Mesothelial cell of epicardium (in vitro differentiated cells): Measurements from ENCODE around the gene FAM174C. TPM values are rescaled to one million over a fixed set of nuclear protein-coding genes. Genes with fewer than 3 reads are reported as not detected.

Experiments used
- DNase-seq, 2 experiments: peaks; one replicate each; pipeline ENCODE4 v3.0.0; 2021; ENCODE audit warnings: low spot score in 2 of 2; ENCODE audit not compliant: unreplicated experiment in 2 of 2
- H3K27ac Mint-ChIP-seq: 2 replicates; pipeline ENCODE4 v1.8.0; 2021; ENCODE audit warnings: mixed read lengths
- H3K27me3 Mint-ChIP-seq: 2 replicates; pipeline ENCODE4 v1.8.0; 2021; ENCODE audit warnings: low read depth, mixed read lengths
- H3K36me3 Mint-ChIP-seq: 2 replicates; pipeline ENCODE4 v1.8.0; 2021; ENCODE audit warnings: mixed read lengths
- H3K4me1 Mint-ChIP-seq: 2 replicates; pipeline ENCODE4 v1.8.0; 2021; ENCODE audit warnings: mixed read lengths
- H3K4me3 Mint-ChIP-seq: 2 replicates; pipeline ENCODE4 v1.8.0; 2021; ENCODE audit warnings: mild to moderate bottlenecking, moderate library complexity, mixed read lengths
- H3K9me3 Mint-ChIP-seq: 2 replicates; pipeline ENCODE4 v1.8.0; 2021; ENCODE audit warnings: mixed read lengths
- CTCF ChIP-seq: fragments of 200-600 bp; sonication (generic); IDR thresholded peaks from one replicate; pipeline ENCODE4 v1.5.0; 2021; ENCODE audit warnings: antibody characterized with exemption; ENCODE audit not compliant: unreplicated experiment
- total RNA-seq: library from RNA; stranded (reverse); gene quantifications from 3 replicates; pipeline ENCODE4 v1.2.1, GENCODE V29; 2021

Gene FAM174C
- total RNA-seq, 1 donor from 2014 or later: 24.4 TPM

- H3K4me3 Mint-ChIP-seq: peak overlapping the region; percentile 69
- DNase-seq: no peak
- H3K27ac Mint-ChIP-seq: peak overlapping the region; percentile 64
- no peak for TF ChIP-seq CTCF
- peaks cover 13% of the 10 kb centered on the region for H3K4me1 Mint-ChIP-seq
- H3K27me3 Mint-ChIP-seq: peaks cover 14% of the 10 kb centered on the region
- peaks cover 2% of the 10 kb centered on the region for H3K36me3 Mint-ChIP-seq
- no peaks in the 10 kb centered on the region for H3K9me3 Mint-ChIP-seq
Observed at GRCh38 chr19:1284293-1284978, 9.1 kb downstream of the FAM174C start.

- Mint-ChIP-seq H3K36me3 (no peaks in the 10 kb centered on the region), H3K4me1 (peaks cover 7% of the 10 kb centered on the region), H3K9me3 (no peaks in the 10 kb centered on the region), H3K4me3 (peak overlapping the region; percentile 69), H3K27ac (peak overlapping the region; percentile 19), H3K27me3 (peaks cover 14% of the 10 kb centered on the region)
- no peak for DNase-seq
- no peak for TF ChIP-seq CTCF
Observed at GRCh38 chr19:1284979-1285736, 9.8 kb downstream of the FAM174C start.

- peaks cover 14% of the 10 kb centered on the region for H3K27me3 Mint-ChIP-seq
- no peaks in the 10 kb centered on the region for H3K36me3 Mint-ChIP-seq
- TF ChIP-seq CTCF: no peak
- H3K9me3 Mint-ChIP-seq: no peaks in the 10 kb centered on the region
- no peak for DNase-seq
- peak within 1 kb of the TSS; percentile 19 for H3K27ac Mint-ChIP-seq
- peaks cover 7% of the 10 kb centered on the region for H3K4me1 Mint-ChIP-seq
- peak within 1 kb of the TSS; percentile 77 for H3K4me3 Mint-ChIP-seq
Observed at GRCh38 chr19:1285737-1286360, 10.5 kb downstream of the FAM174C start, which contains the start of gene EFNA2. Gene EFNA2, plus strand, starts transcription at chr19:1285873. Its CDS starts 296 bp downstream, at chr19:1286169.

- H3K27ac Mint-ChIP-seq: no peak overlapping the region
- no peaks in the 10 kb centered on the region for H3K36me3 Mint-ChIP-seq
- H3K27me3 Mint-ChIP-seq: peaks cover 14% of the 10 kb centered on the region
- no peaks in the 10 kb centered on the region for H3K9me3 Mint-ChIP-seq
- peaks cover 7% of the 10 kb centered on the region for H3K4me1 Mint-ChIP-seq
- no peak for TF ChIP-seq CTCF
- H3K4me3 Mint-ChIP-seq: peak overlapping the region; percentile 77
- no peak for DNase-seq
Observed at GRCh38 chr19:1286487-1287353, 11.4 kb downstream of the FAM174C start.
